Right forelimb (tissue), 1 donor: ENCODE results near the gene RNF187.

Source experiments
- DNase-seq: peaks from one replicate; pipeline ENCODE4 v3.0.0-alpha.2; 2018

RNF187 gene

GRCh38 chr1:228511546-228512445 lies 24.6 kb downstream of the RNF187 start:
- DNase-seq = no peak

GRCh38 chr1:228512781-228513198 lies 25.6 kb downstream of the RNF187 start:
- DNase-seq = no peak

GRCh38 chr1:228513236-228513900 lies 26.2 kb downstream of the RNF187 start:
- DNase-seq = no peak

- no peak for DNase-seq
Measured at GRCh38 chr1:228514421-228514820, 27.2 kb downstream of the RNF187 start.

GRCh38 chr1:228515200-228515834 lies 28.1 kb downstream of the RNF187 start:
- DNase-seq = no peak

- DNase-seq = no peak
Measured at GRCh38 chr1:228517655-228518054, 30.5 kb downstream of the RNF187 start.

- no peak for DNase-seq
Measured at GRCh38 chr1:228527596-228527995, 40.4 kb downstream of the RNF187 start.

- DNase-seq = no peak
Measured at GRCh38 chr1:228528612-228529011, 41.4 kb downstream of the RNF187 start.

GRCh38 chr1:228530086-228530758 lies 43.0 kb downstream of the RNF187 start:
- DNase-seq = no peak

- DNase-seq = no peak
Measured at GRCh38 chr1:228530951-228531731, 44.0 kb downstream of the RNF187 start.

GRCh38 chr1:228538831-228539230 lies 51.6 kb downstream of the RNF187 start:
- DNase-seq = no peak

GRCh38 chr1:228540161-228540917 lies 53.2 kb downstream of the RNF187 start:
- DNase-seq = no peak

- DNase-seq = no peak
Measured at GRCh38 chr1:228541725-228542124, 54.5 kb downstream of the RNF187 start.

GRCh38 chr1:228542376-228542775 lies 55.2 kb downstream of the RNF187 start:
- no peak for DNase-seq

GRCh38 chr1:228542981-228543380 lies 55.8 kb downstream of the RNF187 start:
- DNase-seq = no peak

- DNase-seq = no peak
Measured at GRCh38 chr1:228543396-228543795, 56.2 kb downstream of the RNF187 start.

- no peak for DNase-seq
Measured at GRCh38 chr1:228544021-228544850, 57.1 kb downstream of the RNF187 start.

GRCh38 chr1:228544921-228545591 lies 57.9 kb downstream of the RNF187 start:
- no peak for DNase-seq
